Tongue (tissue), 2 donors: ENCODE measurements around the gene COG5. TPM values are rescaled to one million over a fixed set of nuclear protein-coding genes. Genes with fewer than 3 reads are reported as not detected.
"Not testable (repeated sequence)": the region's sequence is repeated elsewhere in the genome, so short reads cannot be mapped to it uniquely, and the experiment has no call there.

Source experiments
- DNase-seq: peaks from one replicate; pipeline ENCODE4 v3.0.0-alpha.2; 2015
- total RNA-seq: library from RNA; depleted of rRNA; stranded (reverse); fragments of >200 nt; gene quantifications from one replicate; pipeline ENCODE4 v1.2.3, GENCODE V29; 2014

Gene COG5
- total RNA-seq, 1 donor from 2014 or later = 99.0 TPM

GRCh38 chr7:107220806-107221205, 342.9 kb downstream of the COG5 start:
- not testable (repeated sequence) for DNase-seq

GRCh38 chr7:107220356-107220755, 343.4 kb downstream of the COG5 start:
- DNase-seq = no peak

GRCh38 chr7:107219563-107220244, 344.0 kb downstream of the COG5 start:
- no peak for DNase-seq

- no peak for DNase-seq
These were observed 349.8 kb downstream of the COG5 start for GRCh38 chr7:107213945-107214344.

GRCh38 chr7:107213193-107213788, 350.4 kb downstream of the COG5 start:
- no peak for DNase-seq

- no peak for DNase-seq
These were observed 351.0 kb downstream of the COG5 start for GRCh38 chr7:107212725-107213124.

- no peak for DNase-seq
These were observed 353.3 kb downstream of the COG5 start for GRCh38 chr7:107210400-107210799.

- DNase-seq = no peak
These were observed 354.2 kb downstream of the COG5 start for GRCh38 chr7:107209565-107209964.

GRCh38 chr7:107208563-107208962, 355.2 kb downstream of the COG5 start:
- DNase-seq = no peak

- DNase-seq = peak; percentile 7
These were observed 355.6 kb downstream of the COG5 start for GRCh38 chr7:107208024-107208521.

- DNase-seq = no peak
These were observed 356.3 kb downstream of the COG5 start for GRCh38 chr7:107207459-107207858.

- DNase-seq = no peak
These were observed 357.0 kb downstream of the COG5 start for GRCh38 chr7:107206706-107207105.

- no peak for DNase-seq
These were observed 357.6 kb downstream of the COG5 start for GRCh38 chr7:107206136-107206535.

- no peak for DNase-seq
These were observed 360.1 kb downstream of the COG5 start for GRCh38 chr7:107203607-107204006.

GRCh38 chr7:107201795-107202450, 361.8 kb downstream of the COG5 start:
- DNase-seq = peak; percentile 62

- no peak for DNase-seq
These were observed 366.7 kb downstream of the COG5 start for GRCh38 chr7:107196834-107197610.

GRCh38 chr7:107194052-107194451, 369.7 kb downstream of the COG5 start:
- DNase-seq = no peak

GRCh38 chr7:107190090-107190489, 373.6 kb downstream of the COG5 start:
- DNase-seq = no peak

GRCh38 chr7:107187774-107188173, 375.9 kb downstream of the COG5 start:
- no peak for DNase-seq

GRCh38 chr7:107186240-107186639, 377.5 kb downstream of the COG5 start:
- no peak for DNase-seq

GRCh38 chr7:107185716-107186115, 378.0 kb downstream of the COG5 start:
- no peak for DNase-seq

GRCh38 chr7:107181172-107181571, 382.5 kb downstream of the COG5 start:
- DNase-seq = no peak

GRCh38 chr7:107180378-107180777, 383.3 kb downstream of the COG5 start:
- peak; percentile 62 for DNase-seq
